ENCODE results near the gene USP37. TPM values are rescaled to one million over a fixed set of nuclear protein-coding genes. Genes with fewer than 3 reads are reported as not detected.

Gene USP37
- total and polyA plus RNA-seq, 11 donors, result 1.8 to 10.3 (median 5.8) TPM

DNA sequence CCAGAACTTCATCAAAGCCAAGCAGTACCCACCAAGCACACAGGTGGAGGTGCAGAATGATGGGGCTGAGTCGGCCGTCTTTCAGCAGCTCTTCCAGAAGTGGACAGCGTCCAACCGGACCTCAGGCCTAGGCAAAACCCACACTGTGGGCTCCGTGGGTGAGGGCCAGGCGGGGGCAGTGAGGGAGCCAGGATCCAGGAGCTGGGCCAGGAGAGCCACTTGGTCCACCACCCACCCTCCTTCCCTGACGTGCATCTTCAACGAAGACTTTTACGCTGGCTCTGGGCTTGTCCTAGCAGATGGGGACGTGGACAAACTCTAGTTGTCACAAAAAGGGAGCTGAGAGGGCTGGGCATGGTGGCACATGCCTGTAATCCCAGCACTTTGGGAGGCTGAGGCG lies 137.4 kb downstream of the USP37 start:
- H3K4me1 ChIP-seq, result no peaks in the 10 kb centered on the region
- ATAC-seq (no peak), DNase-seq (no peak)
- 90 to 99% (median 93%) methylated on average over 9 to 11 of the region's 11 CpGs for WGBS, 4 donors
- no peaks in the 10 kb centered on the region for H3K9me3 ChIP-seq
- intact Hi-C loops (cut with DNase I), result no loop called here
- H3K4me3 ChIP-seq, result no peak overlapping the region
- no peak for TF ChIP-seq POLR2A (IDR thresholded peaks at IDR 0.05)
- no peak for TF ChIP-seq CTCF (IDR thresholded peaks at IDR 0.05)
- H3K36me3 ChIP-seq, result no peaks in the 10 kb centered on the region
- no peaks in the 10 kb centered on the region for H3K27me3 ChIP-seq
- H3K27ac ChIP-seq, result no peak overlapping the region

DNA sequence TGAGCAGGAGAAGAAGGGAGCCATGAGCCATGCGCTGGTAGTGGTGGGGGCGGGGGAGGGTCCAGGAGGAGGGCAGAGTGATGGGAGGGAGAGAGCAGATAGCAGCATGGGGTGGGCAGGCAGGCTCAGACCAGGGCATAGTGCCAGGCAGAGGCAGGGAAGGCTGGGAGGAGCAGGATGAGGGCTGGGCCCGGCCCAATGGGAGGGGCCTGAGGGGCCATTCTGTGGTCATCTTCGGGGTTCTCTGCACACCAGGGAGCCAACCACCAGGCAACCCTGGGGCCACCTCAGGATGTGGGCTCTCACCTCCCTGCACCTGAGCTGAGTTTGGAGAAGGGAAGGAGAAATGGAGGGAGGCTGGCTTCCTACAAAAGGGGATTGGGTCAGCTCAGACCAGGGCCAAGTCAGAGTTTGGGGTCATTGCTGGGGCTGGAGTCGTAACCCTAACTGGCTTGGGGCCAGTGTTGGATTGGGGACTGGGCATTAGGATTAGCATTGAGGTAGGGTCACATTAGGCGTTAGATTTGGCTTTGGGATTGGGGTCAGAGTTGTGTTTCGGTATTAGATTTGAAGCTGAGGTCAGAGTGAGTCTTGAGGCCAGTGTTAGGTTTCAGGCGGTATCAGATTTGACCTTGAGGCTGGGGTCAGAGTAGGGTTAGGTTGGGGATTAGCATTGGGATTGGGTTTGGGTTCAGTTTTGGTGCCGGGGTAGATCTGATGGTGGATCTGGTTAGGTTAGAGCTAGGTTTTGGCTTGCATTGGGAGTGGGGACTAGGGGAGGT lies 138.0 kb downstream of the USP37 start:
- no peaks in the 10 kb centered on the region for H3K4me1 ChIP-seq
- no peak overlapping the region for H3K27ac ChIP-seq
- H3K36me3 ChIP-seq, result no peaks in the 10 kb centered on the region
- ATAC-seq (no peak), DNase-seq (no peak)
- intact Hi-C loops (cut with DNase I), result no loop called here
- no peak for TF ChIP-seq CTCF (IDR thresholded peaks at IDR 0.05)
- TF ChIP-seq POLR2A (IDR thresholded peaks at IDR 0.05), result no peak
- H3K4me3 ChIP-seq, result no peak overlapping the region
- 64 to 73% (median 69%) methylated on average over 9 of the region's 9 CpGs for WGBS, 4 donors
- H3K27me3 ChIP-seq, result no peaks in the 10 kb centered on the region
- H3K9me3 ChIP-seq, result no peaks in the 10 kb centered on the region

GRCh38 chr2:218428846-218429558 lies 139.1 kb downstream of the USP37 start:
- no peaks in the 10 kb centered on the region for H3K27me3 ChIP-seq
- no peak for DNase-seq
- WGBS, 4 donors, result 93 to 96% (median 94%) methylated on average over 19 to 24 of the region's 24 CpGs
- H3K36me3 ChIP-seq, result no peaks in the 10 kb centered on the region
- H3K4me3 ChIP-seq, result no peak overlapping the region
- no peak overlapping the region for H3K27ac ChIP-seq
- H3K4me1 ChIP-seq, result no peaks in the 10 kb centered on the region
- intact Hi-C loops (cut with DNase I), result no loop called here
- TF ChIP-seq POLR2A (IDR thresholded peaks at IDR 0.05) (no peak), CTCF (IDR thresholded peaks at IDR 0.05) (no peak)
- no peaks in the 10 kb centered on the region for H3K9me3 ChIP-seq
- ATAC-seq, result no peak

DNA sequence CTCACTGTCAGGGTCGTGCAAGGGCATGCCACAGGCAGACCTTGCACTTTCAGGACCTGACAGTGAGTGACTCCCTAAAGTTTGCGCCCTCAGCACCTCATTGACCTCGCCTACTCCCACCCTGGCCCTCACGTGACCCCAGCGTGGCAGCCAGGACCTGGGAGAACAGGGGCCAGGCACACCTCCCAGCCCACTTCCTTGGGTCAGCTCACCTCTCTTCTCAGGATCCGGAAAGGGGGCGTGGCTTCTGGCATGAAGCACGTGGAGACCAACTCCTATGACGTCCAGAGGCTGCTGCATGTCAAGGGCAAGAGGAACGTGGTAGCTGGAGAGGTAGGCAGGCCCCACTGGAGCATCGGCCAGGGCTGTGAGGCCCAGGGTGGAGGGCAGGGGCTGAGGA lies 140.4 kb downstream of the USP37 start:
- H3K27ac ChIP-seq, result no peak overlapping the region
- TF ChIP-seq CTCF (IDR thresholded peaks at IDR 0.05) (no peak), POLR2A (IDR thresholded peaks at IDR 0.05) (no peak)
- H3K36me3 ChIP-seq, result no peaks in the 10 kb centered on the region
- 62 to 74% (median 65%) methylated on average over 11 of the region's 11 CpGs for WGBS, 4 donors
- no peaks in the 10 kb centered on the region for H3K4me1 ChIP-seq
- DNase-seq (no peak), ATAC-seq (no peak)
- no peaks in the 10 kb centered on the region for H3K9me3 ChIP-seq
- H3K27me3 ChIP-seq, result no peaks in the 10 kb centered on the region
- H3K4me3 ChIP-seq, result no peak overlapping the region
- intact Hi-C loops (cut with DNase I), result no loop called here

All from heart left ventricle (tissue), 16 donors.